Ishikawa (cell line): ENCODE results near the gene NELL1.

Source experiments
- CEBPB ChIP-seq: IDR thresholded peaks from 2 replicates; pipeline ENCODE4 v1.6.1; 2012
- CREB1 ChIP-seq: IDR thresholded peaks from 2 replicates; pipeline ENCODE4 v1.6.1; 2012; ENCODE audit warnings: low read depth
- EGR1 ChIP-seq: IDR thresholded peaks from 2 replicates; pipeline ENCODE4 v1.6.1; 2012
- EP300 ChIP-seq: IDR thresholded peaks from 2 replicates; pipeline ENCODE4 v1.6.1; 2012; ENCODE audit warnings: borderline replicate concordance
- FOXM1 ChIP-seq: IDR thresholded peaks from 2 replicates; pipeline ENCODE4 v1.6.1; 2012; ENCODE audit warnings: low read depth, borderline replicate concordance
- MAX ChIP-seq: IDR thresholded peaks from 2 replicates; pipeline ENCODE4 v1.6.1; 2012
- NFIC ChIP-seq: IDR thresholded peaks from 2 replicates; pipeline ENCODE4 v1.6.1; 2012
- RAD21 ChIP-seq: IDR thresholded peaks from 2 replicates; pipeline ENCODE4 v1.6.1; 2012; ENCODE audit warnings: low read depth
- REST ChIP-seq: IDR thresholded peaks from 2 replicates; pipeline ENCODE4 v1.6.1; 2012; ENCODE audit warnings: low read depth, mild to moderate bottlenecking
- TAF1 ChIP-seq: IDR thresholded peaks from 2 replicates; pipeline ENCODE4 v1.6.1; 2012; ENCODE audit warnings: low read depth, mild to moderate bottlenecking
- TCF12 ChIP-seq: IDR thresholded peaks from 2 replicates; pipeline ENCODE4 v1.6.1; 2012; ENCODE audit warnings: low read depth
- USF1 ChIP-seq: IDR thresholded peaks from 2 replicates; pipeline ENCODE4 v1.6.1; 2012
- YY1 ChIP-seq: IDR thresholded peaks from 2 replicates; pipeline ENCODE4 v1.6.1; 2012; ENCODE audit warnings: low read depth
- ZBTB7A ChIP-seq: IDR thresholded peaks from 2 replicates; pipeline ENCODE4 v1.6.1; 2012; ENCODE audit warnings: low read depth

- TF ChIP-seq EP300 (no peak), NFIC (no peak), YY1 (no peak), CREB1 (no peak), TAF1 (no peak), MAX (no peak), REST (no peak), FOXM1 (no peak), USF1 (no peak), EGR1 (no peak), RAD21 (no peak), ZBTB7A (no peak), TCF12 (no peak), CEBPB (no peak)
Observed at GRCh38 chr11:21494946-21495345, 825.6 kb downstream of the NELL1 start.
